ENCODE results near the gene FTL.

The FTL gene

DNA sequence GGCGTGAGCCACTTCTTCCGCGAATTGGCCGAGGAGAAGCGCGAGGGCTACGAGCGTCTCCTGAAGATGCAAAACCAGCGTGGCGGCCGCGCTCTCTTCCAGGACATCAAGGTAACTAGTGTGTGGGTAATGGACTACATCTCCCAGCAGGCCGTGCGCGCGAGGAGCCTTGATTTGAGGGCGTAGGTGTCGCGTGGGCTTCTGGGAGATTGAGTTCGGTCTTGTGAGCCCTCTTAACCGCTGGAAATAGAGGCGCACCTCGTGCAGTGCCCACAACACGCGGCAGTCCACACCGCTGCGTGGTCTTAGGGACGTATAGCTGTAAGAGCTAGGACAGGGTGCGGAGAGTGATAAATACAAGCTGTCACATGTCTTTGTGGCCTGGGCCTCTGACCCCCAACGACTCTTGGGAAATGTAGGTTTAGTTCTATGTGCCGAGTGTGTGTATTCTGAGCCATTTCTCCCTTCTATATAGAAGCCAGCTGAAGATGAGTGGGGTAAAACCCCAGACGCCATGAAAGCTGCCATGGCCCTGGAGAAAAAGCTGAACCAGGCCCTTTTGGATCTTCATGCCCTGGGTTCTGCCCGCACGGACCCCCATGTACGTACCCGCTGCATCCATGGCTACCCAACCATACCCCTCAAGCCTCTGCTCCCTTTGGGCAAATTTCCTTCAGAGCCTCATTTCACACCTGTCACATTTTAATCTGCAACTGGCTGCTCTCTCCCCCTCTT is 864 bp downstream of the FTL start:
- DNase-seq (ENCODE audit: low read depth in 2 of 2), result peak; percentile 78 to 87

DNA sequence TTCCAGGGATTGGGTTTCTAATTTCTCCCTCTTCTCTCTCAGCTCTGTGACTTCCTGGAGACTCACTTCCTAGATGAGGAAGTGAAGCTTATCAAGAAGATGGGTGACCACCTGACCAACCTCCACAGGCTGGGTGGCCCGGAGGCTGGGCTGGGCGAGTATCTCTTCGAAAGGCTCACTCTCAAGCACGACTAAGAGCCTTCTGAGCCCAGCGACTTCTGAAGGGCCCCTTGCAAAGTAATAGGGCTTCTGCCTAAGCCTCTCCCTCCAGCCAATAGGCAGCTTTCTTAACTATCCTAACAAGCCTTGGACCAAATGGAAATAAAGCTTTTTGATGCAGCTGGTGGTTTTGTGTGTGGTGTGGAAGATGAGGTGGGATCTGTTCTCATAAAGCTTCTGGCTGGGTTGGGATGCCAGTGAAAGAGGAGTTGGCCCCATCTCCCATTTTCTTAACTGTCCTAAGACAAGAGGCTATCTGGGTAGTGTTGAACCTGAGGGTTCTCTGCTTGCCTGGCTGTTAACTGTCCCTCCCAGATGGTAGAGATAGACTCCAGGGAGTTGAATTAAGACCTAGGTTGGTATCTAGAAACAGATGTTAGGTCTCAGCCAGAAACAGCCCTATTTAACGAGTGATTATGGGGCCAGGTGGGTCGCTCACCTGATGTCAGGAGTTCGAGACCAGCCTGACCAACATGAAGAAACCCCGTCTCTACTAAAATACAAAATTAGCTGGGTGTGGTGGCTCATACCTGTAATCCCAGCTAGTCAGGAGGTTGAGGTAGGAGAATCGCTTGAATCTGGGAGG is 1.6 kb downstream of the FTL start:
- DNase-seq (ENCODE audit: low read depth in 2 of 2), result no peak

GRCh38 chr19:48967346-48968178 is 2.5 kb downstream of the FTL start:
- DNase-seq (ENCODE audit: low read depth in 2 of 2), result no peak

DNA sequence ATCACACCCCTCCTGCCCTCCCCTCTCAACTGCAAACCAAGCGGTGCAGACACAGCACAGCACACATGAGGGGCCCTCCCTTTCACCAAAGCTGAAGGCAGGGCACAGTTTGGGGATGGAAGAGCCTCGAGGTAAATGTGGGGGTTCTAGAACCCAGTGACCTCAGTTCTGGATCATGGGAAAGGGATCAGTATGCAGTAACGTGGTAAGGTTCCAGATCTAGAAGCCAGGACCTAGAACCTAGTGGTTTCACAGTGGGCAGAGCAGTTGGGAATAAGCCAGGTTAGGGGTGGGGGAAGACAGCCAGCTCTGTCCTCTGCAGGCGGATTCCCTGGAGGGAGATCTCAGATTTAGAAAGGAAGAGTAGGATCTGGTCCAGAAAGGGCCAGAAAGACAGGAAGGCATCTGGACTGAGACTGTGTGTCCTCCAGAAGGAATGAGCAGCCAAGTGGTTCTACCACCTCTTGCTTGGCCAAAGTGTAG is 3.1 kb downstream of the FTL start:
- no peak for DNase-seq (ENCODE audit: low read depth in 2 of 2)

DNA sequence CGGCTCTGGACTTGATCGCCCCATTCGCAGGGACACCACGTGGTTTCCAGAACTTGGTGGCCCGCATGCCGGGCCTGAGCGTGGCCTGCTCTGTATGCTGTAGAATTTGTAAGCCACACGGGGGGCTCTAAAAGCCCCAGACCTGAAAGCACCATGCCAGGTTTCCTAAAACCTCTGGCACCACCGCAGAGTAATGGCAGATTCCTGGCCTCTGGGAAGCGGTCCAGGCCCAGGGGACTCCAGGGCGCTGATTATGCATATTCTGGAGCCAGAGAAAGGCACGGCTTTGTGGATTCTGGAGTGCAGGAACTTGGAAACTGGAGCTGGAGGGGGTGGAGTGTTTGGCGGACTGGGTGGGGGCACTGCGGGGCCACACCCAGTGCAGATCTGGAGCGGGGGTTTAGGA is 3.7 kb downstream of the FTL start:
- no peak for DNase-seq (ENCODE audit: low read depth in 2 of 2)

GRCh38 chr19:48969276-48970138 is 4.4 kb downstream of the FTL start:
- DNase-seq (ENCODE audit: low read depth in 2 of 2), result no peak

GRCh38 chr19:48970139-48970766 is 5.1 kb downstream of the FTL start:
- DNase-seq (ENCODE audit: low read depth in 2 of 2), result no peak

DNA sequence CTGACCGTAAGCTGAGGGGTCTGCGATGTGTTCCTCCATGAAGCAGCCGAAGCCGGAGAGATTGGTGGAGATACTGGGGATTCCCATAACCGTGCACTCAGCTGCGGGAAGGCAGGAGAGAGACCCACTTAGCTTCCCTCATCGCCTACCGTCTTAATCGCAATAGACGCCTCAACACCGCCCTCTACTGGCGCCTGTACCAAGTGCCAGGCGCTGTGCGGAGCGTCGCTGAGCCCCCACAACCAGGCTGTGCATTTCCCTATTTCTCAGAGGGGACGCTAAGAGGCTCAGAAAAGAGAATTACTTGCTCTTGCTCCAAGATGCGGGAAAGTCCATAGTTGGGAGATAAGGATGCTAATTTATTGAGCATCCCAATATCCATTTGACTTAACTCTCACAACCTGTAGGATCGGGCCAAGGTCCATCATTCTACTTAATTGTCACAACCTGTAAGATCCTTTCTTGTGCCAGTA is 5.8 kb downstream of the FTL start:
- DNase-seq (ENCODE audit: low read depth in 2 of 2), result peak; percentile 52 to 56

GRCh38 chr19:48975947-48976847 is 11.1 kb downstream of the FTL start:
- no peak for DNase-seq (ENCODE audit: low read depth in 2 of 2)

- no peak for DNase-seq (ENCODE audit: low read depth in 2 of 2)
Observed at GRCh38 chr19:48977061-48977460, 12.0 kb downstream of the FTL start.

DNA sequence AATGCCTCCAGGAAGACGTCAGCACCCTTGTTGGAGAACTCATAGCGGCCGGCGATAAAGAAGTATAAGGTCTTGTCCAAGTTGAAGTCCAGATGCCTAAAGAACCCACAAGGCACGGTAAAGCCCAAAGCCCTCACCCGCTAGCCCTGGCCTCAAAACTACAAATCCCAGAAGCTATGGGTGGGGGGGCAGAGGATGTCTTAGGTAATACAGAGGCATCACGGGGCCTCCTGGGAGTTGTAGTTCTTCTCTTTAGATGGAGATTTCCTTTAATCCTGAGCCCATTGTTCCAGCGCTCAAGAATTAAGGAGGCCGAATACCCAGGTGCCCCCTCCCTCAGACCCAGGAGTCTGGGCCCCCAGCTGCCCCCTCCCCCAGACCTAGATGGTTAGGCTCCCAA is 17.2 kb downstream of the FTL start:
- DNase-seq (ENCODE audit: low read depth in 2 of 2), result no peak

DNA sequence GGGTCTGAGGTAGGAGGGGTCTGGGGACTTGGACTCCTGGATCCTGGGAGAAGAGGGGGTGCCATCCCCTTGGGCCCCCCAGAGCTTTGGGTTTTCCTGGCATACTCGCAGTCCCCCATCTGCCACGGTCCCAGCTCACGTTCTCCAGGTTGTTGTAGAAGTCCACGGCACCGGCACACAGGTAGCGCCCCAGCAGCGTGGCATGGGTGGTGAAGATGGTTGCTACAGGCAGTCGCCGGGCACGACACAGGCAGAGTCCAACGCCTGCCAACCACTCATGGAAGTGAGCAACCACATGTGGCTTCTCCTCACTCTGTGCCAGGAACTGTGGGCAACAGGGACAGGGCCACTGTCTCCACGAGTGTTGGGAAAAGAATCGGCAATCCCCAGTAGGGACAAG is 20.6 kb downstream of the FTL start:
- DNase-seq (ENCODE audit: low read depth in 2 of 2), result no peak

DNA sequence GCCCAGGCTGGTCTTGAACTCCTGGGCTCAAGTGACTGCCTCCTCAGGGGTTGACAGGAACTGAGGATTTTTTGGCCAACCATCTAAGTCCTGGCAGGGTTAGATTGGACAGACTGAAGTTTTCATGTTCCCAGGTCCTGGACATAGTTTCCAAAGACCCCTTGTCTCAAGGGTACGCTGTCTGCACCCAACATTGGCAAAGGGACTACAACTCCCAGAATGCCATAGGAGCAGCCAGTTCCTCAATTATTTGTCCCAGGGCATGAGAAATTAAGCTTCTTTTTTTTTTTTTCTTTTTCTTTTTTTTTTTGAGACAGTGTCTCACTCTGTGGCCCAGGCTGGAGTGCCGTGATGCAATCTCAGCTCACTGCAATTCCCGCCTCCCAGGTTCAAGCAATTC is 21.1 kb downstream of the FTL start:
- DNase-seq (ENCODE audit: low read depth in 2 of 2), result no peak

GRCh38 chr19:48987323-48987722 is 22.2 kb downstream of the FTL start:
- no peak for DNase-seq (ENCODE audit: low read depth in 2 of 2)

DNA sequence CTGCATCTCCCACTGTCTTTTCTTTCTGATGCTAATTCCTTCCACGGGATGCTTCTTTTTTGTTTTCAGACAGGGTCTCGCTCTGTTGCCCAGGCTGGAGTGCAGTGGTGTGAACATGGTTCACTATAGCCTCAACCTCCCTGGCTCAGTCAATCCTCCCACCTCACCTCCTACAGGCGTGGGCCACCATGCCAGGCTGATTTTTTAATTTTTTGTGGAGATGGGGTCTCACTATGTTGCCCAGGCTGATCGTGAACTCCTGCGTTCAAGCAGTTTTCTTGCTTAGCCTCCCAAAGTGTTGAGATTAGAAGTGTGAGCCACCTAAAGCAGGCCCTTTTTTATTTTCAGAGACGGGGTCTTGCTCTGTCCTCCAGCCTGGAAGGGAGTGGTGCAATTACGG is 23.2 kb downstream of the FTL start:
- DNase-seq (ENCODE audit: low read depth in 2 of 2), result no peak

GRCh38 chr19:48988860-48989259 is 23.8 kb downstream of the FTL start:
- DNase-seq (ENCODE audit: low read depth in 2 of 2), result no peak

GRCh38 chr19:48989701-48990291 is 24.7 kb downstream of the FTL start:
- no peak for DNase-seq (ENCODE audit: low read depth in 2 of 2)

DNA sequence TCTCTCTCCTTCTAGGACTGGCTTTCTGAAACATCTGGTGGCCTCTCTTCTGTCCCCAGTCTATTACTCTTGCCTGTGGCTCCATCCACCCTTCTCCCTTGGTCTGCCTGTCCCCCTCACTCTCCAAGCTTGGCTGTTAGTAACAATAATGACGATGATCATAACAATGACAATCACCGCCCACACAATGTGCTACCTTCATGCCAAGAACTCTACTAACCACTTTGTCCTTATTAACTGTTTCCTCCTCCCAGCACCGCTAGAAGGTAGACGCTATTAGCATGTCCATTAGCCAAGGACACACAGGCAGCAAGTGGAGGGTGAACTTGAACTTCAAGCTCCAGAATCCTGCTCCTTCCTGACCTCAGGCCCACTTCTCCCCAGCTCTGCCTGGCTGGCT is 25.3 kb downstream of the FTL start:
- no peak for DNase-seq (ENCODE audit: low read depth in 2 of 2)

DNA sequence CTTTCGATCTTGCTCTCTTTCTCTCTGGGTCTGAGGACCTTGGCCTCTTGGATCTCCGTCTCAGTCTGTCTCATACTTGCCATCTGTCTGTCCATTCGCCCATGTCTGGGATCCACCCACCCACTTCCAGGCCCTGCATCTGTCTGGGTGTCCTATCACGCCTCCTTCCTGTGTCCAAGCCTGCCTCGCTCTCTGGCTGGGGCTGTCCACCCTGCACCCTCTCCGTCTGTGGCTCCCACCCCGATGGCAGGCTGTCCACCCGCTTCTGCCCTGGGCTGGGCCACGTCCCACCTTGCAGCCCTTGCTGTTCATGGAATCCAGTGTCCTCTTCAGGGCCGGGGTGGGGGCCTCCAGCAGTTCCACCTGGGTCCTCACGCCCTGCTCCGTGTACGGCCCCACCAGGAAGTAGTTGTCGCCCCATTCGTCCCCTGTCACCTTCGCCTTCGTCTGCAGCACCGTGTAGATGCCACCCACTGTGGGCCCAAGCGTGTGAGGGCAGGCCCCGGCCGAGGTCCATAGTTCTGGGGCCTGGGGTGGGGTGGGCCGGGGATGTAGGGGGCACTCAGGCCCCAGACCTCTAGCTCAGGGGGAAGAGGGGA is 26.0 kb downstream of the FTL start:
- DNase-seq (ENCODE audit: low read depth in 2 of 2), result no peak

Data from stimulated activated CD8-positive, alpha-beta memory T cell treated with anti-CD3 and anti-CD28 coated beads, Interleukin-15, amount 100 ng/mL, for 4 hours (primary cell).